ENCODE data around the gene TAS2R31.
"Not testable (repeated sequence)": the region's sequence is repeated elsewhere in the genome, so short reads cannot be mapped to it uniquely, and the experiment has no call there.

TAS2R31 gene

GRCh38 chr12:11070999-11071398, 39.8 kb upstream of the TAS2R31 start:
- TF ChIP-seq CEBPB (IDR thresholded peaks at IDR 0.05) (no peak), EP300 (IDR thresholded peaks at IDR 0.05; ENCODE audit: borderline replicate concordance) (no peak), EGR1 (IDR thresholded peaks at IDR 0.05) (no peak), NFIC (IDR thresholded peaks at IDR 0.05) (no peak), USF1 (IDR thresholded peaks at IDR 0.05) (no peak), TAF1 (IDR thresholded peaks at IDR 0.05; ENCODE audit: low read depth) (no peak), RAD21 (IDR thresholded peaks at IDR 0.05; ENCODE audit: low read depth) (no peak), TCF12 (IDR thresholded peaks at IDR 0.05; ENCODE audit: low read depth) (no peak), ZBTB7A (IDR thresholded peaks at IDR 0.05; ENCODE audit: low read depth) (no peak), TEAD4 (IDR thresholded peaks at IDR 0.05) (no peak), FOXM1 (IDR thresholded peaks at IDR 0.05; ENCODE audit: borderline replicate concordance, low read depth) (no peak), YY1 (IDR thresholded peaks at IDR 0.05; ENCODE audit: low read depth) (no peak), CREB1 (IDR thresholded peaks at IDR 0.05; ENCODE audit: low read depth) (no peak), MAX (IDR thresholded peaks at IDR 0.05) (no peak), REST (IDR thresholded peaks at IDR 0.05; ENCODE audit: low read depth) (no peak)

GRCh38 chr12:11069854-11070365, 38.7 kb upstream of the TAS2R31 start:
- TF ChIP-seq TCF12 (IDR thresholded peaks at IDR 0.05; ENCODE audit: low read depth) (no peak), ZBTB7A (IDR thresholded peaks at IDR 0.05; ENCODE audit: low read depth) (no peak), NFIC (IDR thresholded peaks at IDR 0.05) (no peak), TAF1 (IDR thresholded peaks at IDR 0.05; ENCODE audit: low read depth) (no peak), EP300 (IDR thresholded peaks at IDR 0.05; ENCODE audit: borderline replicate concordance) (no peak), USF1 (IDR thresholded peaks at IDR 0.05) (no peak), YY1 (IDR thresholded peaks at IDR 0.05; ENCODE audit: low read depth) (no peak), REST (IDR thresholded peaks at IDR 0.05; ENCODE audit: low read depth) (no peak), CEBPB (IDR thresholded peaks at IDR 0.05) (no peak)

- TF ChIP-seq NFIC (IDR thresholded peaks at IDR 0.05): peak; percentile 35; the same call in 1 of the 2 replicates
- no peak for TF ChIP-seq TAF1 (IDR thresholded peaks at IDR 0.05; ENCODE audit: low read depth)
- TF ChIP-seq REST (IDR thresholded peaks at IDR 0.05; ENCODE audit: low read depth): no peak
- no peak for TF ChIP-seq USF1 (IDR thresholded peaks at IDR 0.05)
- no peak for TF ChIP-seq ZBTB7A (IDR thresholded peaks at IDR 0.05; ENCODE audit: low read depth)
These were observed 36.3 kb upstream of the TAS2R31 start for GRCh38 chr12:11067514-11067913.

- TF ChIP-seq TCF12 (IDR thresholded peaks at IDR 0.05; ENCODE audit: low read depth); REST (IDR thresholded peaks at IDR 0.05; ENCODE audit: low read depth); CEBPB (IDR thresholded peaks at IDR 0.05): not testable (repeated sequence)
These were observed 31.0 kb upstream of the TAS2R31 start, which contains the start of gene TAS2R46 for GRCh38 chr12:11062194-11062593. TAS2R46 (minus strand) TSS chr12:11062294; CDS start chr12:11062294, 0 bp downstream.

Measured in Ishikawa (cell line).